ENCODE data around the gene MAVS. TPM values are rescaled to one million over a fixed set of nuclear protein-coding genes. Genes with fewer than 3 reads are reported as not detected.

Gene MAVS
- total and polyA plus RNA-seq, 2 donors (not counting 3 experiments of a cell fraction or from before 2014, with no cell fraction given), result 18.8 to 40.7 TPM

DNA sequence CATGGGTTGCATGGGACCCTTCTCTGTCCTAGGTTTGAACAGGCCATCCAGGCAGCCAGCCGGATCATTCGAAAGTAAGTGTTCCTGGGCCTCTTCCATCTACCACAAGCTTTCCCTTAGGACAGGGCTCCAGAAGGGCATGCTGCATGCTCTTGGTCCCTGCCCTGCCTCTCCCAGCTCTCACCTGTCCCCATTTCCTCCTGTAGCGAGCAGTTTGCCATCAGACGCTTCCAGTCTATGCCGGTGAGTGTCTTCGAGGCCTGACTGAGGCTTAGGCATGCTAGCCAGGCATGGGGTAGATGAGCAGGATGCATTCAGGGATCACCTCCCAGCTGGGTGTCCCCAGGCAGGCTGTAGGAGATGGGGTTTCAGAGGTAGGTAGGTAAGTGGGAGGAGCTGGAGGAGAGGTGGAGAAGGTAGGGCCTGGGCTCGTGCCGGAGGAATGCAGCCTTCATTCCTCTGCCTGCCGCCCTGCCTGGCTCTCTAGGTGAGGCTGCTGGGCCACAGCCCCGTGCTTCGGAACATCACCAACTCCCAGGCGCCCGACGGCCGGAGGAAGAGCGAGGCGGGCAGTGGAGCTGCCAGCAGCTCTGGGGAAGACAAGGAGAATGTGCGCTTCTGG lies 46.3 kb upstream of the MAVS start:
- CTCF ChIA-PET, result interaction anchor here (0.8 to 1.9 kb wide), 4 partner anchors 16 to 20 kb away, joined by 3 to 6 read pairs (median 4); partner anchors contain the start of gene AP5S1
- dilution Hi-C loops (cut with MboI; ENCODE audit: extremely low pct_ligation_motif_present, low sequenced_read_pairs), result no loop called here

DNA sequence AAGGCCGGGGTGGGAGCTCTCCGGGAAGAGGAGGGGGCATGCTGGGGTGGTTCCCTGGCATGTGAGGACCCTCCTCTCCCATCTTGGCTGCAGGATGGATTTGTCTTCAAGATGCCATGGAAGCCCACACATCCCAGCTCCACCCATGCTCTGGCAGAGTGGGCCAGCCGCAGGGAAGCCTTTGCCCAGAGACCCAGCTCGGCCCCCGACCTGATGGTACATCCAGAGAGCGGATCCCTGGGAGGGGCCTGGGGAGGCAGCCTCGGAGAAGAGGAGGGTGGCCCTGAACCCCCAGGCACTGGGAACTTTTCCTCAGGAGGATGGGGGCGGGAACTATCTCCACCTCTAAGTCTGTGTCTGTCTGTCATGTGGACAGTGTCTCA lies 45.8 kb upstream of the MAVS start:
- peaks cover 17% of the 10 kb centered on the region for H3K4me1 ChIP-seq (ENCODE audit: control insufficient read depth, extremely low read depth, insufficient read depth, low read length)
- H3K79me2 ChIP-seq (ENCODE audit: control insufficient read depth, insufficient read depth, low read length), result peaks cover 25% of the 10 kb centered on the region
- H3K27me3 ChIP-seq (ENCODE audit: control insufficient read depth in 2 of 2, insufficient read depth in 2 of 2, low read length in 2 of 2), result no peaks in the 10 kb centered on the region
- no peak for TF ChIP-seq GATA2 (IDR thresholded peaks at IDR 0.05; ENCODE audit: insufficient read depth, insufficient read length, low read depth, low read length)
- TF ChIP-seq EZH2 (IDR thresholded peaks at IDR 0.05; ENCODE audit: borderline replicate concordance, low read depth, low read length, severe bottlenecking), result no peak
- TF ChIP-seq JUN (IDR thresholded peaks at IDR 0.05; ENCODE audit: borderline replicate concordance, insufficient read depth, insufficient read length, low read depth), result no peak
- TF ChIP-seq MYC (IDR thresholded peaks at IDR 0.05; ENCODE audit: low read depth, low read length), result no peak
- TF ChIP-seq FOS (IDR thresholded peaks at IDR 0.05; ENCODE audit: borderline replicate concordance, insufficient read depth, low read length), result no peak
- TF ChIP-seq, protein P1, sequence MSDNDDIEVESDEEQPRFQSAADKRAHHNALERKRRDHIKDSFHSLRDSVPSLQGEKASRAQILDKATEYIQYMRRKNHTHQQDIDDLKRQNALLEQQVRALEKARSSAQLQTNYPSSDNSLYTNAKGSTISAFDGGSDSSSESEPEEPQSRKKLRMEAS (IDR thresholded peaks at IDR 0.05; ENCODE audit: insufficient read depth, insufficient read length), result no peak
- TF ChIP-seq POLR2AphosphoS5 (IDR thresholded peaks at IDR 0.05; ENCODE audit: insufficient read depth, low read depth, low read length), result no peak
- TF ChIP-seq, protein P2, sequence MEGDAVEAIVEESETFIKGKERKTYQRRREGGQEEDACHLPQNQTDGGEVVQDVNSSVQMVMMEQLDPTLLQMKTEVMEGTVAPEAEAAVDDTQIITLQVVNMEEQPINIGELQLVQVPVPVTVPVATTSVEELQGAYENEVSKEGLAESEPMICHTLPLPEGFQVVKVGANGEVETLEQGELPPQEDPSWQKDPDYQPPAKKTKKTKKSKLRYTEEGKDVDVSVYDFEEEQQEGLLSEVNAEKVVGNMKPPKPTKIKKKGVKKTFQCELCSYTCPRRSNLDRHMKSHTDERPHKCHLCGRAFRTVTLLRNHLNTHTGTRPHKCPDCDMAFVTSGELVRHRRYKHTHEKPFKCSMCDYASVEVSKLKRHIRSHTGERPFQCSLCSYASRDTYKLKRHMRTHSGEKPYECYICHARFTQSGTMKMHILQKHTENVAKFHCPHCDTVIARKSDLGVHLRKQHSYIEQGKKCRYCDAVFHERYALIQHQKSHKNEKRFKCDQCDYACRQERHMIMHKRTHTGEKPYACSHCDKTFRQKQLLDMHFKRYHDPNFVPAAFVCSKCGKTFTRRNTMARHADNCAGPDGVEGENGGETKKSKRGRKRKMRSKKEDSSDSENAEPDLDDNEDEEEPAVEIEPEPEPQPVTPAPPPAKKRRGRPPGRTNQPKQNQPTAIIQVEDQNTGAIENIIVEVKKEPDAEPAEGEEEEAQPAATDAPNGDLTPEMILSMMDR (IDR thresholded peaks at IDR 0.05; ENCODE audit: extremely low read depth in 1 of 2, insufficient read depth in 1 of 2, low read depth in 1 of 2, low read length in 2 of 2), result no peak
- TF ChIP-seq POLR2A (IDR thresholded peaks at IDR 0.05; ENCODE audit: low read depth, low read length), result no peak
- no peak overlapping the region for H3K9ac ChIP-seq (replicated peaks; ENCODE audit: extremely low read depth, insufficient read depth, low read length)
- intact Hi-C loops (cut with micrococcal nuclease) (no loop called here), dilution Hi-C loops (cut with MboI; ENCODE audit: extremely low pct_ligation_motif_present, low sequenced_read_pairs) (no loop called here)
- no peaks in the 10 kb centered on the region for H3K9me1 ChIP-seq (replicated peaks; ENCODE audit: control insufficient read depth, extremely low read depth, insufficient read depth, low read length)
- no peak overlapping the region for H3K4me3 ChIP-seq (replicated peaks in 1 of 3; ENCODE audit: insufficient read depth in 1 of 3, low read depth in 1 of 3, low read length in 3 of 3)
- H2AFZ ChIP-seq (ENCODE audit: low read depth, low read length), result no peak overlapping the region
- H3K9me3 ChIP-seq (replicated peaks; ENCODE audit: control insufficient read depth, insufficient read depth, low read length), result no peaks in the 10 kb centered on the region
- no peak overlapping the region for H3K4me2 ChIP-seq (ENCODE audit: insufficient read depth, low read length)
- POLR2A ChIA-PET, result no interaction called here
- no peak for FAIRE-seq
- H4K20me1 ChIP-seq (replicated peaks; ENCODE audit: control insufficient read depth, extremely low read depth, insufficient read depth, low read length), result no peaks in the 10 kb centered on the region
- CTCF ChIA-PET, result interaction anchor here (1.1 to 1.9 kb wide), 2 partner anchors 17 to 19 kb away, joined by 3 to 5 read pairs; partner anchors contain the start of gene AP5S1
- no peak for DNase-seq (ENCODE audit: low read depth, low spot score)
- H3K36me3 ChIP-seq (ENCODE audit: control insufficient read depth in 2 of 2, extremely low read depth in 1 of 2, insufficient read depth in 2 of 2, low read length in 2 of 2), result peaks cover 0 to 26% of the 10 kb centered on the region in 2 experiments
- no TSS peak for BruUV-seq (replicated peaks)
- no peak overlapping the region for H3K27ac ChIP-seq (ENCODE audit: insufficient read depth, low read depth, low read length)

More for the DNA sequence above, 46.3 kb upstream of the MAVS start:
- Histone ChIP-seq H3K9me1 (replicated peaks; ENCODE audit: control insufficient read depth, extremely low read depth, insufficient read depth, low read length) (no peaks in the 10 kb centered on the region), H3K27me3 (ENCODE audit: control insufficient read depth in 2 of 2, insufficient read depth in 2 of 2, low read length in 2 of 2) (no peaks in the 10 kb centered on the region), H4K20me1 (replicated peaks; ENCODE audit: control insufficient read depth, extremely low read depth, insufficient read depth, low read length) (no peaks in the 10 kb centered on the region), H3K9ac (replicated peaks; ENCODE audit: extremely low read depth, insufficient read depth, low read length) (no peak overlapping the region), H3K27ac (ENCODE audit: insufficient read depth, low read depth, low read length) (no peak overlapping the region), H3K36me3 (ENCODE audit: control insufficient read depth in 2 of 2, extremely low read depth in 1 of 2, insufficient read depth in 2 of 2, low read length in 2 of 2) (peaks cover 0 to 26% of the 10 kb centered on the region in 2 experiments), H3K4me1 (ENCODE audit: control insufficient read depth, extremely low read depth, insufficient read depth, low read length) (peaks cover 18% of the 10 kb centered on the region), H3K79me2 (ENCODE audit: control insufficient read depth, insufficient read depth, low read length) (peaks cover 25% of the 10 kb centered on the region), H3K9me3 (replicated peaks; ENCODE audit: control insufficient read depth, insufficient read depth, low read length) (no peaks in the 10 kb centered on the region), H3K4me3 (replicated peaks in 1 of 3; ENCODE audit: insufficient read depth in 1 of 3, low read depth in 1 of 3, low read length in 3 of 3) (no peak overlapping the region), H2AFZ (ENCODE audit: low read depth, low read length) (no peak overlapping the region), H3K4me2 (ENCODE audit: insufficient read depth, low read length) (no peak overlapping the region)
- TF ChIP-seq EZH2 (IDR thresholded peaks at IDR 0.05; ENCODE audit: borderline replicate concordance, low read depth, low read length, severe bottlenecking) (no peak), FOS (IDR thresholded peaks at IDR 0.05; ENCODE audit: borderline replicate concordance, insufficient read depth, low read length) (no peak), GATA2 (IDR thresholded peaks at IDR 0.05; ENCODE audit: insufficient read depth, insufficient read length, low read depth, low read length) (no peak)
- intact Hi-C loops (cut with micrococcal nuclease), result no loop called here
- POLR2A ChIA-PET, result no interaction called here
- FAIRE-seq, result no peak
- no peak for DNase-seq (ENCODE audit: low read depth, low spot score)
- no TSS peak for BruUV-seq (replicated peaks)
